Measurements from ENCODE around the gene SKP1. TPM values are rescaled to one million over a fixed set of nuclear protein-coding genes. Genes with fewer than 3 reads are reported as not detected.

Gene SKP1
- total and polyA plus RNA-seq, 10 of the 15 experiments (the other 5 are each of a cell fraction or from before 2014, with no cell fraction given) = 100 to 1,686 (median 519) TPM

- no peak for ATAC-seq
- peaks cover 10% of the 10 kb centered on the region for H3K79me2 ChIP-seq (ENCODE audit: control insufficient read depth, insufficient read depth, low read length)
- no peaks in the 10 kb centered on the region for H4K20me1 ChIP-seq (ENCODE audit: control insufficient read depth, insufficient read depth)
- H3K27ac ChIP-seq (ENCODE audit: control insufficient read depth, insufficient read depth) = no peak overlapping the region
- H3K36me3 ChIP-seq (ENCODE audit: control insufficient read depth in 2 of 2, insufficient read depth in 2 of 2, low read length in 1 of 2) = peaks cover 38 to 48% of the 10 kb centered on the region in 2 experiments
- no TSS peak for BruUV-seq (replicated peaks)
- ChIA-PET POLR2A (interaction anchor here (0.6 to 11.0 kb wide), 3 partner anchors 16 to 116 kb away, joined by 3 to 102 read pairs (median 6); no protein-coding TSS in a partner anchor), CTCF (interaction anchor here (0.6 to 24.1 kb wide), 4 partner anchors 16 to 451 kb away, joined by 3 to 792 read pairs (median 94); no protein-coding TSS in a partner anchor), SMC1A (ENCODE audit: uncharacterized antibody, unreplicated experiment) (interaction anchor here (1.1 to 21.6 kb wide), 4 partner anchors 10 to 104 kb away, joined by 3 to 441 read pairs (median 14); no protein-coding TSS in a partner anchor), RAD21 (ENCODE audit: unreplicated experiment) (interaction anchor here (1.2 to 12.6 kb wide), 6 partner anchors 11 to 100 kb away, joined by 3 to 200 read pairs (median 68); partner anchors contain the start of gene TCF7)
- 99% methylated on average over 10 of the region's 12 CpGs for WGBS (ENCODE audit: insufficient coverage, insufficient replicate concordance, low lambda C conversion rate, missing lambda C conversion rate)
- FAIRE-seq = no peak
- peaks cover 34% of the 10 kb centered on the region for H3K4me1 ChIP-seq (ENCODE audit: control insufficient read depth, insufficient read depth, low read length)
- no peak for DNase-seq (ENCODE audit: low read depth, low spot score)
- H2AFZ ChIP-seq (ENCODE audit: control insufficient read depth, low read depth, low read length) = no peak overlapping the region
- no peak overlapping the region for H3K9ac ChIP-seq (ENCODE audit: control insufficient read depth, insufficient read depth, low read length)
- in situ Hi-C loops (cut with MboI) = no loop called here
- H3K4me2 ChIP-seq (ENCODE audit: control insufficient read depth, insufficient read depth) = no peak overlapping the region
- no peaks in the 10 kb centered on the region for H3K9me3 ChIP-seq (replicated peaks; ENCODE audit: control insufficient read depth, insufficient read depth, low read length)
- TF ChIP-seq POLR2AphosphoS2 (IDR thresholded peaks at IDR 0.05; ENCODE audit: low read depth, low read length) = 0 out of 2 replicates have a peak, but pooled peaks have one; percentile 1
- TF ChIP-seq POLR2AphosphoS5 (IDR thresholded peaks at IDR 0.05; ENCODE audit: low read length) = 0 out of 2 replicates have a peak, but pooled peaks have one; percentile 23
- peak; percentile 58; the same call in 1 of the 2 replicates for TF ChIP-seq POLR2A (IDR thresholded peaks at IDR 0.05; ENCODE audit: low read depth, low read length)
- no peak for TF ChIP-seq SUZ12 (IDR thresholded peaks at IDR 0.05; ENCODE audit: unreplicated experiment)
- intact Hi-C loops (cut with micrococcal nuclease; ENCODE audit: unreplicated experiment) = no loop called here
- no peak overlapping the region for H3K4me3 ChIP-seq
- H3K27me3 ChIP-seq (replicated peaks in 1 of 2; ENCODE audit: control insufficient read depth in 2 of 2, insufficient read depth in 2 of 2, low read length in 1 of 2) = no peaks in the 10 kb centered on the region
Measured at GRCh38 chr5:134142806-134143205, 33.9 kb downstream of the SKP1 start.

GRCh38 chr5:134142052-134142451 lies 34.7 kb downstream of the SKP1 start:
- no TSS peak for BruUV-seq (replicated peaks)
- peaks cover 42% of the 10 kb centered on the region for H3K4me1 ChIP-seq (ENCODE audit: control insufficient read depth, insufficient read depth, low read length)
- H3K27ac ChIP-seq (ENCODE audit: control insufficient read depth, insufficient read depth) = no peak overlapping the region
- no peaks in the 10 kb centered on the region for H3K9me3 ChIP-seq (replicated peaks; ENCODE audit: control insufficient read depth, insufficient read depth, low read length)
- H2AFZ ChIP-seq (ENCODE audit: control insufficient read depth, low read depth, low read length) = no peak overlapping the region
- ChIA-PET CTCF (interaction anchor here (0.9 to 24.1 kb wide), 4 partner anchors 12 to 103 kb away, joined by 4 to 792 read pairs (median 112); no protein-coding TSS in a partner anchor), SMC1A (ENCODE audit: uncharacterized antibody, unreplicated experiment) (interaction anchor here (1.4 to 21.6 kb wide), 6 partner anchors 10 to 156 kb away, joined by 3 to 441 read pairs (median 25); no protein-coding TSS in a partner anchor), RAD21 (ENCODE audit: unreplicated experiment) (interaction anchor here (2.5 to 12.6 kb wide), 5 partner anchors 10 to 100 kb away, joined by 12 to 200 read pairs (median 123); partner anchors contain the start of gene TCF7), POLR2A (interaction anchor here (11.0 kb wide), 1 partner anchor 15 kb away, joined by 102 read pairs; no protein-coding TSS in a partner anchor)
- H3K4me3 ChIP-seq = no peak overlapping the region
- ATAC-seq (no peak), FAIRE-seq (no peak), DNase-seq (ENCODE audit: low read depth, low spot score) (no peak)
- no peaks in the 10 kb centered on the region for H4K20me1 ChIP-seq (ENCODE audit: control insufficient read depth, insufficient read depth)
- H3K36me3 ChIP-seq (ENCODE audit: control insufficient read depth in 2 of 2, insufficient read depth in 2 of 2, low read length in 1 of 2) = peaks cover 34 to 47% of the 10 kb centered on the region in 2 experiments
- no peak overlapping the region for H3K9ac ChIP-seq (ENCODE audit: control insufficient read depth, insufficient read depth, low read length)
- H3K4me2 ChIP-seq (ENCODE audit: control insufficient read depth, insufficient read depth) = no peak overlapping the region
- in situ Hi-C loops (cut with MboI) (no loop called here), intact Hi-C loops (cut with micrococcal nuclease; ENCODE audit: unreplicated experiment) (no loop called here)
- H3K27me3 ChIP-seq (replicated peaks in 1 of 2; ENCODE audit: control insufficient read depth in 2 of 2, insufficient read depth in 2 of 2, low read length in 1 of 2) = no peaks in the 10 kb centered on the region
- 89% methylated on average over 5 of the region's 5 CpGs for WGBS (ENCODE audit: insufficient coverage, insufficient replicate concordance, low lambda C conversion rate, missing lambda C conversion rate)
- H3K79me2 ChIP-seq (ENCODE audit: control insufficient read depth, insufficient read depth, low read length) = peaks cover 12% of the 10 kb centered on the region
- TF ChIP-seq TCF12 (IDR thresholded peaks at IDR 0.05; ENCODE audit: low read depth, low read length) (no peak), SUZ12 (IDR thresholded peaks at IDR 0.05; ENCODE audit: unreplicated experiment) (no peak), MYC (IDR thresholded peaks at IDR 0.05; ENCODE audit: insufficient read depth, insufficient read length, insufficient replicate concordance, low read length, severe bottlenecking) (no peak), POLR2AphosphoS5 (IDR thresholded peaks at IDR 0.05; ENCODE audit: low read length) (no peak), NR2F1 (conservative IDR thresholded peaks at IDR 0.05) (no peak), BCLAF1 (IDR thresholded peaks at IDR 0.05) (no peak), WRNIP1 (IDR thresholded peaks at IDR 0.05; ENCODE audit: borderline replicate concordance, low read depth, low read length) (no peak), PBX3 (IDR thresholded peaks at IDR 0.05; ENCODE audit: insufficient replicate concordance, low read depth, low read length) (no peak), MTA3 (IDR thresholded peaks at IDR 0.05; ENCODE audit: borderline replicate concordance, low read length) (no peak), TAF1 (IDR thresholded peaks at IDR 0.05; ENCODE audit: borderline replicate concordance, low read depth, low read length) (no peak), FOXK2 (IDR thresholded peaks at IDR 0.05) (no peak)

Measured in GM12878 (cell line).